KOPT-K1 (cell line): ENCODE results near the gene FBXO8.

Experiments used
- H3K27ac ChIP-seq: fragments of 200-600 bp; sonication (generic); 2 replicates; pipeline ENCODE4 v1.5.1; 2016; ENCODE audit warnings: antibody characterized with exemption, mild to moderate bottlenecking, low read depth, low read length; ENCODE audit not compliant: poor library complexity, severe bottlenecking
- H3K36me3 ChIP-seq: fragments of 200-600 bp; sonication (generic); 2 replicates; pipeline ENCODE4 v1.5.1; 2017; ENCODE audit warnings: antibody characterized with exemption, mild to moderate bottlenecking, low read length, moderate library complexity; ENCODE audit not compliant: insufficient read depth
- H3K9me3 ChIP-seq: fragments of 200-600 bp; sonication (generic); 2 replicates; pipeline ENCODE4 v1.5.1; 2017; ENCODE audit warnings: antibody characterized with exemption, low read length, mild to moderate bottlenecking; ENCODE audit not compliant: insufficient read depth, poor library complexity, severe bottlenecking

Gene FBXO8

DNA sequence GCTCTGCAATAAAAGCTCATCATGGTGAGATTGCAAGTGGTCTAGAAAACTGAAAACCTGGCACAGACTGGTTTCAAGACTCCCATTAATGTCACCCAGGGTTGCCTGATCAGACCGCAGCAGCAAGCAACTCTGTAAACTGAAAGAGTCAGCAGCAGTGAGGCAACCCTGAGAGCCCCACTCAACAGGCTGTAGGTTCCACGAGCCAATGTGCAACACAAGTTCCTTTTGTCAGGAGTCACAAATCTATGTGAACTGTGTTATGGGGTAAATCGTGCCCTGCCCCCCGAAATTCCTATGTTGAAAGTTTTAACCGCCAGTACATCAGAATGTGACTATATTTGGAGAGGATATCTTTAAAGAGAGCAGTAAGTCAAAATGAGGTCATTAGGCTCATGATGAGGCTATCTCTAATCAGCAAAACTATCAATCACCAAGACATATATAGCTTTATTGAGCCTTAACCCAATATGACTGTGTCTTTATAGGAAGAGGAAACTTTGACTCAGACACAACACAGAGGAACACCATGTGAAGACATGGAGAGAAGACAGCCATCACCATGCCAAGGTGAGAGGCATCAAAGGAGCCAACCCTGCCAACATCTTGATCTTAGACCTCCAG lies 94.0 kb downstream of the FBXO8 start:
- no peaks in the 10 kb centered on the region for H3K9me3 ChIP-seq
- H3K36me3 ChIP-seq: no peaks in the 10 kb centered on the region
- H3K27ac ChIP-seq: no peak overlapping the region
